ENCODE measurements around the gene ELL. TPM values are rescaled to one million over a fixed set of nuclear protein-coding genes. Genes with fewer than 3 reads are reported as not detected.

Gene ELL
- total and polyA plus RNA-seq, 9 of the 15 experiments (the other 6 are each of a cell fraction or from before 2014, with no cell fraction given), result 0.24 to 22.5 (median 4.1) TPM

DNA sequence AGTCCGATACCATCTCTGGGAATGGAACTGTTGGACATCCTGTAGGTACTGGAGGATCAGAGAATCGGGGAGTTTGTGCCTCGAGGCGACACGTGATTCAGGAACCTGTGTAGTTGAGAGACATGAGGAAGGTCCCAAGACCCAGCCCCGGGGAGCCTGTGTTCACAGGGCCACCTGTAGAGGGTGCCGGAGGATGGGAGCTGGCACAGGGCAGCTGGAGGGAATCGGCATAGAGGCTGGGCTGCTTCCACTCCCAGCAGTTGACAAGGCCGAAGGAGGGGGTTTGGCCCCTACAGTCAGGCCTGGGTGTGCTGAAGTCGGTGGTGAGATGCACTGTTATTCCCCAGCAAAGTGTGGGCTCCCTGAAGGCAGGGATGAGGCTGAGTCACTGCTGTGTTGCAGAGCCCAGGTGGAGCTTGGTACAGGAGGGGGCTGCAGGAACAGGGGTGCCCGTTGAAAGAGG is 81.4 kb downstream of the ELL start (continued):
- TF ChIP-seq GTF2A2 (tag; IDR thresholded peaks at IDR 0.05) (no peak), TBL1XR1 (IDR thresholded peaks at IDR 0.05; ENCODE audit: low read length in 2 of 2) (no peak), CTBP1 (IDR thresholded peaks at IDR 0.05; ENCODE audit: borderline replicate concordance) (peak; percentile 11; the same call in 1 of the 2 replicates), SUPT5H (IDR thresholded peaks at IDR 0.05) (no peak), CBFA2T2 (conservative IDR thresholded peaks at IDR 0.05) (no peak), GATAD2A (IDR thresholded peaks at IDR 0.05) (no peak), CHD2 (IDR thresholded peaks at IDR 0.05; ENCODE audit: low read depth, low read length) (no peak), HNRNPUL1 (IDR thresholded peaks at IDR 0.05; ENCODE audit: low read length) (no peak), RBM34 (IDR thresholded peaks at IDR 0.05; ENCODE audit: borderline replicate concordance, insufficient read depth, low read length) (no peak), BCOR (IDR thresholded peaks at IDR 0.05) (no peak), XRCC5 (IDR thresholded peaks at IDR 0.05; ENCODE audit: low read depth, low read length) (no peak)
- TF ChIP-seq, protein P1, sequence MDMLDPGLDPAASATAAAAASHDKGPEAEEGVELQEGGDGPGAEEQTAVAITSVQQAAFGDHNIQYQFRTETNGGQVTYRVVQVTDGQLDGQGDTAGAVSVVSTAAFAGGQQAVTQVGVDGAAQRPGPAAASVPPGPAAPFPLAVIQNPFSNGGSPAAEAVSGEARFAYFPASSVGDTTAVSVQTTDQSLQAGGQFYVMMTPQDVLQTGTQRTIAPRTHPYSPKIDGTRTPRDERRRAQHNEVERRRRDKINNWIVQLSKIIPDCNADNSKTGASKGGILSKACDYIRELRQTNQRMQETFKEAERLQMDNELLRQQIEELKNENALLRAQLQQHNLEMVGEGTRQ (CRISPR knock-in tag; IDR thresholded peaks at IDR 0.05), result peak; percentile 49; the same call in 1 of the 2 replicates
- TF ChIP-seq, protein P2, sequence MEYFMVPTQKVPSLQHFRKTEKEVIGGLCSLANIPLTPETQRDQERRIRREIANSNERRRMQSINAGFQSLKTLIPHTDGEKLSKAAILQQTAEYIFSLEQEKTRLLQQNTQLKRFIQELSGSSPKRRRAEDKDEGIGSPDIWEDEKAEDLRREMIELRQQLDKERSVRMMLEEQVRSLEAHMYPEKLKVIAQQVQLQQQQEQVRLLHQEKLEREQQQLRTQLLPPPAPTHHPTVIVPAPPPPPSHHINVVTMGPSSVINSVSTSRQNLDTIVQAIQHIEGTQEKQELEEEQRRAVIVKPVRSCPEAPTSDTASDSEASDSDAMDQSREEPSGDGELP (CRISPR knock-in tag; IDR thresholded peaks at IDR 0.05; ENCODE audit: borderline replicate concordance), result peak; percentile 63; the same call in 1 of the 2 replicates
- TF ChIP-seq, protein P3, sequence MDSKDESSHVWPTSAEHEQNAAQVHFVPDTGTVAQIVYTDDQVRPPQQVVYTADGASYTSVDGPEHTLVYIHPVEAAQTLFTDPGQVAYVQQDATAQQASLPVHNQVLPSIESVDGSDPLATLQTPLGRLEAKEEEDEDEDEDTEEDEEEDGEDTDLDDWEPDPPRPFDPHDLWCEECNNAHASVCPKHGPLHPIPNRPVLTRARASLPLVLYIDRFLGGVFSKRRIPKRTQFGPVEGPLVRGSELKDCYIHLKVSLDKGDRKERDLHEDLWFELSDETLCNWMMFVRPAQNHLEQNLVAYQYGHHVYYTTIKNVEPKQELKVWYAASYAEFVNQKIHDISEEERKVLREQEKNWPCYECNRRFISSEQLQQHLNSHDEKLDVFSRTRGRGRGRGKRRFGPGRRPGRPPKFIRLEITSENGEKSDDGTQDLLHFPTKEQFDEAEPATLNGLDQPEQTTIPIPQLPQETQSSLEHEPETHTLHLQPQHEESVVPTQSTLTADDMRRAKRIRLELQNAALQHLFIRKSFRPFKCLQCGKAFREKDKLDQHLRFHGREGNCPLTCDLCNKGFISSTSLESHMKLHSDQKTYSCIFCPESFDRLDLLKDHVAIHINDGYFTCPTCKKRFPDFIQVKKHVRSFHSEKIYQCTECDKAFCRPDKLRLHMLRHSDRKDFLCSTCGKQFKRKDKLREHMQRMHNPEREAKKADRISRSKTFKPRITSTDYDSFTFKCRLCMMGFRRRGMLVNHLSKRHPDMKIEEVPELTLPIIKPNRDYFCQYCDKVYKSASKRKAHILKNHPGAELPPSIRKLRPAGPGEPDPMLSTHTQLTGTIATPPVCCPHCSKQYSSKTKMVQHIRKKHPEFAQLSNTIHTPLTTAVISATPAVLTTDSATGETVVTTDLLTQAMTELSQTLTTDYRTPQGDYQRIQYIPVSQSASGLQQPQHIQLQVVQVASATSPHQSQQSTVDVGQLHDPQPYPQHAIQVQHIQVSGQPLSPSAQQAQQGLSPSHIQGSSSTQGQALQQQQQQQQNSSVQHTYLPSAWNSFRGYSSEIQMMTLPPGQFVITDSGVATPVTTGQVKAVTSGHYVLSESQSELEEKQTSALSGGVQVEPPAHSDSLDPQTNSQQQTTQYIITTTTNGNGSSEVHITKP (IDR thresholded peaks at IDR 0.05; ENCODE audit: partially characterized antibody), result peak; percentile 44
- TF ChIP-seq, protein P4, sequence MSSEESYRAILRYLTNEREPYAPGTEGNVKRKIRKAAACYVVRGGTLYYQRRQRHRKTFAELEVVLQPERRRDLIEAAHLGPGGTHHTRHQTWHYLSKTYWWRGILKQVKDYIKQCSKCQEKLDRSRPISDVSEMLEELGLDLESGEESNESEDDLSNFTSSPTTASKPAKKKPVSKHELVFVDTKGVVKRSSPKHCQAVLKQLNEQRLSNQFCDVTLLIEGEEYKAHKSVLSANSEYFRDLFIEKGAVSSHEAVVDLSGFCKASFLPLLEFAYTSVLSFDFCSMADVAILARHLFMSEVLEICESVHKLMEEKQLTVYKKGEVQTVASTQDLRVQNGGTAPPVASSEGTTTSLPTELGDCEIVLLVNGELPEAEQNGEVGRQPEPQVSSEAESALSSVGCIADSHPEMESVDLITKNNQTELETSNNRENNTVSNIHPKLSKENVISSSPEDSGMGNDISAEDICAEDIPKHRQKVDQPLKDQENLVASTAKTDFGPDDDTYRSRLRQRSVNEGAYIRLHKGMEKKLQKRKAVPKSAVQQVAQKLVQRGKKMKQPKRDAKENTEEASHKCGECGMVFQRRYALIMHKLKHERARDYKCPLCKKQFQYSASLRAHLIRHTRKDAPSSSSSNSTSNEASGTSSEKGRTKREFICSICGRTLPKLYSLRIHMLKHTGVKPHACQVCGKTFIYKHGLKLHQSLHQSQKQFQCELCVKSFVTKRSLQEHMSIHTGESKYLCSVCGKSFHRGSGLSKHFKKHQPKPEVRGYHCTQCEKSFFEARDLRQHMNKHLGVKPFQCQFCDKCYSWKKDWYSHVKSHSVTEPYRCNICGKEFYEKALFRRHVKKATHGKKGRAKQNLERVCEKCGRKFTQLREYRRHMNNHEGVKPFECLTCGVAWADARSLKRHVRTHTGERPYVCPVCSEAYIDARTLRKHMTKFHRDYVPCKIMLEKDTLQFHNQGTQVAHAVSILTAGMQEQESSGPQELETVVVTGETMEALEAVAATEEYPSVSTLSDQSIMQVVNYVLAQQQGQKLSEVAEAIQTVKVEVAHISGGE (CRISPR knock-in tag; IDR thresholded peaks at IDR 0.05), result no peak
- TF ChIP-seq, protein P5, sequence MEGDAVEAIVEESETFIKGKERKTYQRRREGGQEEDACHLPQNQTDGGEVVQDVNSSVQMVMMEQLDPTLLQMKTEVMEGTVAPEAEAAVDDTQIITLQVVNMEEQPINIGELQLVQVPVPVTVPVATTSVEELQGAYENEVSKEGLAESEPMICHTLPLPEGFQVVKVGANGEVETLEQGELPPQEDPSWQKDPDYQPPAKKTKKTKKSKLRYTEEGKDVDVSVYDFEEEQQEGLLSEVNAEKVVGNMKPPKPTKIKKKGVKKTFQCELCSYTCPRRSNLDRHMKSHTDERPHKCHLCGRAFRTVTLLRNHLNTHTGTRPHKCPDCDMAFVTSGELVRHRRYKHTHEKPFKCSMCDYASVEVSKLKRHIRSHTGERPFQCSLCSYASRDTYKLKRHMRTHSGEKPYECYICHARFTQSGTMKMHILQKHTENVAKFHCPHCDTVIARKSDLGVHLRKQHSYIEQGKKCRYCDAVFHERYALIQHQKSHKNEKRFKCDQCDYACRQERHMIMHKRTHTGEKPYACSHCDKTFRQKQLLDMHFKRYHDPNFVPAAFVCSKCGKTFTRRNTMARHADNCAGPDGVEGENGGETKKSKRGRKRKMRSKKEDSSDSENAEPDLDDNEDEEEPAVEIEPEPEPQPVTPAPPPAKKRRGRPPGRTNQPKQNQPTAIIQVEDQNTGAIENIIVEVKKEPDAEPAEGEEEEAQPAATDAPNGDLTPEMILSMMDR (IDR thresholded peaks at IDR 0.05 in 2 of 3, conservative IDR thresholded peaks at IDR 0.05 in 1 of 3; ENCODE audit: insufficient read depth in 2 of 3, low read depth in 1 of 3, low read length in 3 of 3), result peak; percentile 60 to 66 (median 62)
